CD14-positive monocyte (primary cell): Measurements from ENCODE around the gene LMTK2. TPM values are rescaled to one million over a fixed set of nuclear protein-coding genes. Genes with fewer than 3 reads are reported as not detected.

ENCODE experiments used
- DNase-seq, 3 donors: peaks; one replicate each; pipeline ENCODE4 v3.0.0-alpha.2; 2011 to 2022
- H2AFZ ChIP-seq: 2 replicates; pipeline ENCODE4 v1.6.0; 2012; ENCODE audit warnings: mild to moderate bottlenecking, low read depth, low read length, inconsistent platforms; ENCODE audit not compliant: insufficient read depth, poor library complexity, severe bottlenecking
- H3K27ac ChIP-seq, 2 donors: 1 replicate in 1 of 2; 2 replicates in 1 of 2; pipeline ENCODE4 v1.5.1; 2012 to 2013; ENCODE audit warnings: low read length in 2 of 2, control low read depth in 1 of 2, inconsistent platforms in 1 of 2, low read depth in 1 of 2, mild to moderate bottlenecking in 1 of 2
- H3K27me3 ChIP-seq, 2 donors: one replicate each; pipeline versions ENCODE4 v1.6.0 to v1.6.1; 2011 to 2013; ENCODE audit warnings: low read length in 2 of 2; ENCODE audit not compliant: control insufficient read depth in 2 of 2, insufficient read depth in 2 of 2
- H3K36me3 ChIP-seq, 2 donors: replicated peaks in 1 of 2; 1 replicate in 1 of 2; 2 replicates in 1 of 2; pipeline versions ENCODE4 v1.5.1 to v1.6.1; 2012 to 2013; ENCODE audit warnings: low read length in 2 of 2, control low read depth in 1 of 2, inconsistent platforms in 1 of 2, mild to moderate bottlenecking in 1 of 2; ENCODE audit not compliant: insufficient read depth in 2 of 2, control insufficient read depth in 1 of 2
- H3K4me1 ChIP-seq, 2 donors: 1 replicate in 1 of 2; 2 replicates in 1 of 2; pipeline versions ENCODE4 v1.5.1 to v1.6.1; 2012 to 2013; ENCODE audit warnings: low read length in 2 of 2, control low read depth in 1 of 2, inconsistent platforms in 1 of 2, mild to moderate bottlenecking in 1 of 2, moderate library complexity in 1 of 2; ENCODE audit not compliant: insufficient read depth in 2 of 2, control insufficient read depth in 1 of 2
- H3K4me2 ChIP-seq: replicated peaks from 2 replicates; pipeline ENCODE3; 2012; ENCODE audit warnings: low read length, moderate library complexity, mild to moderate bottlenecking; ENCODE audit not compliant: poor library complexity, severe bottlenecking; ENCODE audit errors: extremely low read depth
- H3K4me3 ChIP-seq, 3 experiments: fragments of 200-600 bp in 1 of 3; sonication (generic) in 1 of 3; replicated peaks in 1 of 3; 1 replicate in 2 of 3; 2 replicates in 1 of 3; pipeline ENCODE4 v1.5.1; 2011 to 2013; ENCODE audit warnings: low read length in 3 of 3, mild to moderate bottlenecking in 3 of 3, control low read depth in 2 of 3, low read depth in 2 of 3, inconsistent platforms in 1 of 3, moderate library complexity in 1 of 3
- H3K79me2 ChIP-seq: 2 replicates; pipeline ENCODE4 v1.6.0; 2012; ENCODE audit warnings: mild to moderate bottlenecking, control low read depth, inconsistent platforms, low read length, moderate library complexity; ENCODE audit not compliant: insufficient read depth
- H3K9ac ChIP-seq: 2 replicates; pipeline ENCODE4 v1.6.0; 2017; ENCODE audit warnings: low read length, mild to moderate bottlenecking; ENCODE audit not compliant: insufficient read depth, poor library complexity, severe bottlenecking
- H3K9me3 ChIP-seq, 2 donors: replicated peaks in 1 of 2; 1 replicate in 1 of 2; 2 replicates in 1 of 2; pipeline versions ENCODE4 v1.5.1 to v1.6.1; 2012 to 2013; ENCODE audit warnings: low read length in 2 of 2, control low read depth in 1 of 2; ENCODE audit not compliant: control insufficient read depth in 1 of 2, insufficient read depth in 1 of 2
- H4K20me1 ChIP-seq: 2 replicates; pipeline ENCODE4 v1.6.0; 2012; ENCODE audit warnings: mild to moderate bottlenecking, low read length, control low read depth, moderate library complexity; ENCODE audit not compliant: insufficient read depth
- H3K27ac Mint-ChIP-seq, 7 donors: one replicate each; pipeline ENCODE4 v1.8.0; 2020; ENCODE audit warnings: mild to moderate bottlenecking in 7 of 7, mixed read lengths in 7 of 7, moderate library complexity in 6 of 7, inconsistent platforms in 2 of 7
- H3K27me3 Mint-ChIP-seq, 3 donors: one replicate each; pipeline ENCODE4 v1.8.0; 2021 to 2022; ENCODE audit warnings: low read depth in 3 of 3, mild to moderate bottlenecking in 3 of 3, mixed read lengths in 3 of 3, moderate library complexity in 3 of 3, inconsistent platforms in 1 of 3
- H3K36me3 Mint-ChIP-seq, 2 donors: one replicate each; pipeline ENCODE4 v1.8.0; 2020; ENCODE audit warnings: mixed read lengths in 2 of 2, inconsistent platforms in 1 of 2, mild to moderate bottlenecking in 1 of 2
- H3K4me1 Mint-ChIP-seq: one replicate; pipeline ENCODE4 v1.8.0; 2020; ENCODE audit warnings: mild to moderate bottlenecking, mixed read lengths
- H3K4me3 Mint-ChIP-seq, 2 donors: one replicate each; pipeline ENCODE4 v1.8.0; 2020; ENCODE audit warnings: mild to moderate bottlenecking in 2 of 2, mixed read lengths in 2 of 2, moderate library complexity in 1 of 2
- H3K9me3 Mint-ChIP-seq, 7 donors: one replicate each; pipeline ENCODE4 v1.8.0; 2020 to 2022; ENCODE audit warnings: mixed read lengths in 7 of 7, mild to moderate bottlenecking in 6 of 7, moderate library complexity in 6 of 7, inconsistent platforms in 2 of 7
- WGBS: methylation state at CpG from one replicate; pipeline ENCODE4 v1.1.5; 2013; ENCODE audit warnings: missing lambda C conversion rate; ENCODE audit not compliant: insufficient coverage; 5-methylcytosine and 5-hydroxymethylcytosine counted together
- intact Hi-C, 2 donors: fragments of 100-400 bp; cut with micrococcal nuclease; formaldehyde crosslinking; loops; one replicate each; pipeline versions ENCODE4 v1.15.0 to v1.15.1; 2023
- polyA plus RNA-seq, 3 donors: library from polyadenylated mRNA; depleted of rRNA in 1 of 3; unstranded in 2 of 3; stranded (reverse) in 1 of 3; fragments of 300-500 nt in 2 of 3; fragments of >200 nt in 1 of 3; fragmentation: Illumina TruSeq in 2 of 3; gene quantifications; 1 replicate in 2 of 3; 2 replicates in 1 of 3; pipeline ENCODE4 v1.2.3, GENCODE V29; 2012 to 2021
- TF ChIP-seq, protein P1 (sequence below): fragments of 200-600 bp; IDR thresholded peaks from one replicate; pipeline ENCODE4 v1.8.0; 2022; ENCODE audit warnings: antibody characterized with exemption, mild to moderate bottlenecking

LMTK2 gene
- polyA plus RNA-seq, 3 donors, result 1.7 to 9.2 (median 1.8) TPM

DNA sequence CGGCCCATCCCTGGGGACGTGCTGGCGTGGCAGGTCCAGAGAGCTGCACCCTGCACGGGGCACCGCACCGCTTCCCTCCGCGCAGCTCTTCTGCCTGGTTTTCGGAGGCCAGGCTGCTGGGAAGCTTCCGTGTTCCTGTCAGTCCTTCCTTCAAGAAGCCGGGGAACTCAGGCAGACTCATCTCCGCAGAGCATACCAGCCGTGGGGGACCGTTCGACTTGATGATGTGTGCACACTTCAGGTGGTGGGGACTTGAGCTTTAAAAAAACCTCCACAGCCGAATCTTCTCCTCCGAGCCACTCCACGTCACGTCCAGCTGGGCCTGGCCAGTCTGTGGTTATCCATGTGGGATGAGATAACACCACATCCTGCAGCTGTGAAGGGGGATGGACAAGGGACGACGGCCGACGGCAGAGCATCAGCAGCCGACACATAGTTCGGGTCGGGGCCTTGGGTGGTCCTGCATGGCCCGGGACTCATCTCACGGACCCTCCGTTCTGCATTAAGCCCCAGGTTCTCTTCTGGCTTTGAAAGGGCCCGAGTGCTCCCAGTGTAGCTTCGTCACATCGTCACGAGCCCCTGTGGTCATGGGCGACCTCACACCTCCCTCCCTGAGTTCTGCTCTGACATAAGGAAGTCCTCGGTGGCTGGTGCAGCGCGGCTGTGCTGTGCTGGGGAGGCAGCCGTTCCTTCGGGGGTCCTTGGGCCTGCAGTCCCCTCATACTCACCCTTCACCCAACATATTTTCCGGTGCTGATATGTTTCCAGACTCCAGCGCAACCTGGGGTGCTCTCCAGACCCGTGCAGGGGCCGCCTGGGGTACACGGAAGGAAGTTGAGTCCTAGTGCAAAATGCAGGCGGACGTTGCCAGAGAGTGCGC, 100.0 kb downstream of the LMTK2 start:
- Mint-ChIP-seq H3K9me3 (peaks cover 1 to 13% (median 5%) of the 10 kb centered on the region in 7 donors), H3K36me3 (peaks cover 57 to 68% of the 10 kb centered on the region in 2 donors), H3K4me3 (no peak overlapping the region), H3K27ac (peak overlapping the region in 1 of 7 donors; percentile 54), H3K27me3 (peaks cover 20 to 42% (median 22%) of the 10 kb centered on the region in 3 donors), H3K4me1 (peaks cover 13% of the 10 kb centered on the region)
- no peak overlapping the region for H3K4me3 ChIP-seq
- peak in 1 of 3 donors; percentile 1 for DNase-seq
- TF ChIP-seq, protein P1, sequence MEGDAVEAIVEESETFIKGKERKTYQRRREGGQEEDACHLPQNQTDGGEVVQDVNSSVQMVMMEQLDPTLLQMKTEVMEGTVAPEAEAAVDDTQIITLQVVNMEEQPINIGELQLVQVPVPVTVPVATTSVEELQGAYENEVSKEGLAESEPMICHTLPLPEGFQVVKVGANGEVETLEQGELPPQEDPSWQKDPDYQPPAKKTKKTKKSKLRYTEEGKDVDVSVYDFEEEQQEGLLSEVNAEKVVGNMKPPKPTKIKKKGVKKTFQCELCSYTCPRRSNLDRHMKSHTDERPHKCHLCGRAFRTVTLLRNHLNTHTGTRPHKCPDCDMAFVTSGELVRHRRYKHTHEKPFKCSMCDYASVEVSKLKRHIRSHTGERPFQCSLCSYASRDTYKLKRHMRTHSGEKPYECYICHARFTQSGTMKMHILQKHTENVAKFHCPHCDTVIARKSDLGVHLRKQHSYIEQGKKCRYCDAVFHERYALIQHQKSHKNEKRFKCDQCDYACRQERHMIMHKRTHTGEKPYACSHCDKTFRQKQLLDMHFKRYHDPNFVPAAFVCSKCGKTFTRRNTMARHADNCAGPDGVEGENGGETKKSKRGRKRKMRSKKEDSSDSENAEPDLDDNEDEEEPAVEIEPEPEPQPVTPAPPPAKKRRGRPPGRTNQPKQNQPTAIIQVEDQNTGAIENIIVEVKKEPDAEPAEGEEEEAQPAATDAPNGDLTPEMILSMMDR, result no peak
- 97% methylated on average over 42 of the region's 47 CpGs for WGBS
- peaks cover 14% of the 10 kb centered on the region in 2 donors for H3K4me1 ChIP-seq
- H3K9me3 ChIP-seq, result no peaks in the 10 kb centered on the region
- no peak overlapping the region for H2AFZ ChIP-seq
- no peaks in the 10 kb centered on the region for H3K79me2 ChIP-seq
- peaks cover 0 to 22% of the 10 kb centered on the region in 2 donors for H3K27me3 ChIP-seq
- no peak overlapping the region for H3K27ac ChIP-seq
- intact Hi-C loops, result no loop called here
- H3K4me2 ChIP-seq, result no peak overlapping the region
- peaks cover 30% of the 10 kb centered on the region for H4K20me1 ChIP-seq
- H3K36me3 ChIP-seq, result peaks cover 22 to 47% of the 10 kb centered on the region in 2 donors
- H3K9ac ChIP-seq, result no peak overlapping the region

DNA sequence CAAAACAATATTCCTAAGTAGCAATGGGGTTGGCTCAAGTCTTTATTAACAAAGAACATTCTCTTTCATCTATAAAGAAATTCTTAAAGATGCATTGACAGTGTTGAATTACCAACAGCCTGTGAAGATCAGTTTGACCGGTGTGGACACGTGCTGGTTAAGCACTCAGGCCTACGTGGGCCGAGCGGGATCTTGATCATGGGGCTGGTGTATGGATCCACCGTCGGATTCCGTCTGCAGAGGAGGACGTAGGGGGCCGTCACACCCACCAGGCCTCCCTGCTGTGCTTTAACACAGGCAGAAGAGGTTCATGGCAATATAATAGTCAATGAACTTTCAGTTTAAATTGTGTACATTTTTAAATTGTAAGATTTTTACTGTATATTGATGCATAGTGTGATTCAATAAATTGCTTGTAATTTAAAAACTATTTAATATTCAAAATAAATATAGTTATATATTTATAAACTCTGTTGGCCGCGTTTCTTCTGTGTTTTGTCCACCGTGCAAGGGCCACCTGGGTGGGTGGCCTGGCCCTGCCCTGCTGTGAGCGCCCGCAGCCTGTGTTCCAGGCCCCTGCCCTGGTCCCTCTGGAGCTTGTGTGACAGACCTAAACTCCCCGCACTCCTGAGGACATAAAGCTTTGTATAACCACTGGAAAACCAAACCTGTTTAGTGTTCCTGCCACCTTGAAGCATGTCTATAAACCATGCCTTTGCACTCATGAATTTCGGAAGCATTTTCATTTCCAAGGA, 102.7 kb downstream of the LMTK2 start:
- H2AFZ ChIP-seq, result no peak overlapping the region

More for the DNA sequence above, 102.7 kb downstream of the LMTK2 start:
- peaks cover 0 to 26% of the 10 kb centered on the region in 2 donors for H3K27me3 ChIP-seq
- Mint-ChIP-seq H3K27me3 (peaks cover 19 to 42% (median 25%) of the 10 kb centered on the region in 3 donors), H3K27ac (no peak overlapping the region), H3K9me3 (peaks cover 2 to 14% (median 5%) of the 10 kb centered on the region in 7 donors), H3K4me3 (peak overlapping the region in 1 of 2 donors; percentile 42), H3K4me1 (peaks cover 4% of the 10 kb centered on the region), H3K36me3 (peaks cover 39 to 46% of the 10 kb centered on the region in 2 donors)
- H3K9me3 ChIP-seq, result no peaks in the 10 kb centered on the region
- no peak overlapping the region for H3K4me3 ChIP-seq
- DNase-seq, result no peak
- TF ChIP-seq, protein P1, result no peak
- H3K4me1 ChIP-seq, result no peaks in the 10 kb centered on the region
- 96% methylated on average over 12 of the region's 17 CpGs for WGBS
- no peak overlapping the region for H3K4me2 ChIP-seq
- H3K27ac ChIP-seq, result no peak overlapping the region
- peaks cover 7% of the 10 kb centered on the region for H4K20me1 ChIP-seq
- H3K9ac ChIP-seq, result no peak overlapping the region
- H3K36me3 ChIP-seq, result peaks cover 16 to 32% of the 10 kb centered on the region in 2 donors
- no peaks in the 10 kb centered on the region for H3K79me2 ChIP-seq
- intact Hi-C loops, result no loop called here
